GM20000 (cell line): ENCODE data around the gene ADORA1.

ENCODE experiments used
- DNase-seq: peaks from one replicate; pipeline ENCODE4 v3.0.0; 2012; ENCODE audit warnings: low spot score
- CTCF ChIP-seq: IDR thresholded peaks from 2 replicates; pipeline ENCODE4 v1.5.1; 2012; ENCODE audit warnings: mild to moderate bottlenecking, control low read depth; ENCODE audit errors: extremely low read depth, missing control alignments

ADORA1 gene

DNA sequence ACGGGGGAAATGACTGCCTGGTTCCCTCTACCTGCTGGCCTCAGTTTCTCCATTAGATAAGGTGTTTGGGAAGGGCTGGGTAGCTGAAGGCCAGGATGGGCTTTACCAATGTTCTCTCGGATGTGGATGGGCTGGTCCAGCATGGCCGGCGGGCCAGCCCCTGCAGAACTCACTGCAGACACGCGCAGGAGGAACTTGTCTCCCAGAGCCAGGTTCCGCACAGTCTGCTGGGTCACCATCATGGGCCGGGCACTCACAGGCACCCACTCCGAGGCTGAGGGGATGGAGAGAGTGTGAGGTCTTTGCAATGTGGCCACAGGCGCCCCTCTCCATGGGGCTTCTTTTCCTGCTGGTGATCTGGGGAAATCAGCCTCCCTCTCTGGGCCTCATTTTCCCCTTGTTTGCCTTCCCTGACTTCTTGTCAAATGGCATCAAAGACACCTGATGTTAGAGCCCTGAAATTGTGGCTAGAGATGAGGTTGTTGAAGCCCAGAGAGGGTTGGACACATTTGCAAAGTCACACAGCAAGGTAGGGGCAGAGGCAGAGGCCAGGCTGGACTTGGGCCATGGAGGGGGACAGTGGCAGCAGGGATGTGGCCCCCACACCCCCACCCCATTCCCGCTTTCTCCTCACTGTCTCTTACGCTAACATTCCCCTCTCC, 46.9 kb downstream of the ADORA1 start:
- no peak for DNase-seq
- no peak for TF ChIP-seq CTCF

DNA sequence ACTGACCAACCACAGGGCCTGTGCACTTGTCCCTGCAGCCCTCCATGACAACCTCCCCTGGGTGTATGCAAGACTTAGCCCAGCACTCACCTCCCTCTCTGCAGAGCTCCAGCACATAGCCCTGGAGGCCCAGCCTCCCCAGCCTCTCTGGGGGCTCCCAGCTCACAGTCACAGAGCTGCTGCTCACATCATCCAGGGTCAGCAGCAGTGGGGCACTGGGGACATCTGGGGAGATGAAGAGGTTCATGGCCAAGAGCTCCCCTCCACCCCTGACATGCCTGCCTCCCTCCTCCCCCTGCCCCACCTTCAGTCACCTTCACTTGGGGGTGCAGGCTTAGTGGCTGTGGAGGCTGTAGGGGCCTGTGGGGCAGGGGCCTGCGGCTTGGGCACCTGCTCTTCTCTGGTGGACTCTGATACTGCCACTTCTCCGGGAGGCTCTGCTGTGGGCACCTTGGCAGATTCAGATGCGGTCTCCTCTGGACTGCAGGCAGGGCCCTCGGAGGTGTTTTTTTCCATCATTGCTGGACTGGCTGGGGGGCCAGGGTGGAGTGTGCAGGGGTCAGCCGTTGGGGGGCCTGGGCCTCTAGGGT, 47.8 kb downstream of the ADORA1 start, which contains the start of gene MYBPH:
TSS of gene MYBPH (minus strand) at position 590 of the 590 bp plus-strand sequence. CDS start at position 519, 71 bp downstream.
- no peak for TF ChIP-seq CTCF
- DNase-seq, result no peak

- no peak for TF ChIP-seq CTCF
Measured at GRCh38 chr1:203175827-203176241, 48.3 kb downstream of the ADORA1 start.

DNA sequence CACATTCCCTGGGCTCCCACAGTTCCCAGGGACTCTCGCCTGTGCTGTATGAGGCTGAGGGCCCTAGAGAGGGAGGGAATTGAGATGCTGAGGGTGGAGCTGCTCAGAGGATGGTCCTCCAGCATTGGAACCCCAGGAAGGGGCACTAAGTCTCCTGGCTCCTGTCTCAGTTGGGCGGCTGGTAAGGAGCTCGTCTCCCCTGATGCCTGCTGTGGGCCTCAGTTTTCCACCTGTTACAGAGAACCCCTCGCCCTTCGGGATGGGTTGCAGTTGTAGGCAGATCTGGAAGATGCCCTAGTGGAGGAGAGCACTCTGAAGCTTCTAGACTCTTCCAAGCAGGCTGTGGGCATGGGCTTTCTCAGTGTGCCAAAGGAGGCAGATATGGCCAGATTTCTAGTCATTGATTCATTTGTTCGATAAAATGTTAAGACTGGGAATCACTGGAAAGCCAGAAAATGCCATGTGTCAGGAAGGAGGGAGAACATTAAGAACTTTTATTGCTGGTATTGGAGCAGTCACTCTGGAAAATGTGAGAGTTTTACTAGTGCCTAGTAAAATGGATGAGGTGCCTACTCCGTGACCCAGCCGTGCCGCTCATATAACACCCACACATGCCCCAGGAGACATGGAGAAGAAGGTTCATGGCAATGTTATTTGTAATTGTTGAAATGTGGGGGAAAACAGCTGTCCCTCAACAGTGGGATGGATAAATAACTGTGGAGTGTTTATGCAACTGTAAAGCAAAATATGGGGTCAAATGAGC, 48.9 kb downstream of the ADORA1 start:
- DNase-seq, result no peak
- no peak for TF ChIP-seq CTCF

More at GRCh38 chr1:203175827-203176241, 48.3 kb downstream of the ADORA1 start:
- no peak for DNase-seq

DNA sequence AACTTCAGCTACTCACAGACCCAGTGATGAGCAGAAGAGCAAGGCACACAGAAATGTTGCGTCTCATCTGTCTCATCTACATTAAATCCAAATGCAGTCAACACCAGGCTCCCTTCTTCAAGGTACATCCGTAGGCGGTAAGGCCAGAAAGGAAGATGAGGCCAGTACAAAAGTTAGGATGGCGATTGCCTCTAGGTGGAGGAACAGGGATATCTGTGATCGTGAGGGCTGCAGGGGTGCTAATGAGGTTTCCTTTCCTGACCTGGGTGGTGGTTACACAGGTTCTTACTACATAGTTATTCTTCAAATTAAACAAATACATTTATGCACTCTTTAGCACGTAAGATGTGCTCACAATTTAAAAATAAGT, 49.5 kb downstream of the ADORA1 start:
- no peak for TF ChIP-seq CTCF
- no peak for DNase-seq

GRCh38 chr1:203177470-203178039, 50.0 kb downstream of the ADORA1 start:
- no peak for TF ChIP-seq CTCF
- no peak for DNase-seq

- DNase-seq, result no peak
- TF ChIP-seq CTCF, result no peak
Measured at GRCh38 chr1:203178083-203178482, 50.6 kb downstream of the ADORA1 start.
